OCI-LY3 (cell line): ENCODE measurements around the gene VCL.
"Not testable (repeated sequence)": the region's sequence is repeated elsewhere in the genome, so short reads cannot be mapped to it uniquely, and the experiment has no call there.

Source experiments
- CTCF ChIP-seq: fragments of 200-600, 300-600 bp; sonication (generic); IDR thresholded peaks from 2 replicates; pipeline ENCODE4 v1.5.1; 2014; ENCODE audit warnings: antibody characterized with exemption, low read length, low read depth
- EZH2phosphoT487 ChIP-seq: fragments of 200-600 bp; shearing (Covaris generic); IDR thresholded peaks from 2 replicates; pipeline ENCODE4 v1.6.1; 2018; ENCODE audit warnings: antibody characterized with exemption, mixed run types, low read depth

DNA sequence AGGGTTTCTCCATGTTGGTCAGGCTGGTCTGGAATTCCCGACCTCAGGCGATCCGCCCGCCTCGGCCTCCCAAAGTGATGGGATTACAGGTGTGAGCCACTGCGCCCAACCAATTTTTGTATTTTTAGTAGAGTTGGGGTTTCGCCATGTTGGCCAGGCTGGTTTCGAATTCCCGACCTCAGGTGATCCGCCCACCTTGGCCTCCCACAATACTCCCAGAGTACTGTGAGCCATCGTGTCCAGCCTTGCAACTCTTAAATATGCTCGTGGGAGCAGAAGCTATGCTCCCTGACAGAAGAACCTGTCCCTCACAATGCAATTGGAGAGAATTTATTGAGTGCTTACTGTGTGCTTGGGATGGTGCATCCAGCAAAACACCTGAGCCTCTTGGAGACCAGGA, 34.4 kb upstream of the VCL start:
- TF ChIP-seq CTCF, EZH2phosphoT487: not testable (repeated sequence)
